COR-L47 (cell line): ENCODE results near the gene LTA4H.

ENCODE experiments used
- DNase-seq: peaks from one replicate; lab custom pipeline; 2025; lab: John Stamatoyannopoulos, UW

The LTA4H gene

DNA sequence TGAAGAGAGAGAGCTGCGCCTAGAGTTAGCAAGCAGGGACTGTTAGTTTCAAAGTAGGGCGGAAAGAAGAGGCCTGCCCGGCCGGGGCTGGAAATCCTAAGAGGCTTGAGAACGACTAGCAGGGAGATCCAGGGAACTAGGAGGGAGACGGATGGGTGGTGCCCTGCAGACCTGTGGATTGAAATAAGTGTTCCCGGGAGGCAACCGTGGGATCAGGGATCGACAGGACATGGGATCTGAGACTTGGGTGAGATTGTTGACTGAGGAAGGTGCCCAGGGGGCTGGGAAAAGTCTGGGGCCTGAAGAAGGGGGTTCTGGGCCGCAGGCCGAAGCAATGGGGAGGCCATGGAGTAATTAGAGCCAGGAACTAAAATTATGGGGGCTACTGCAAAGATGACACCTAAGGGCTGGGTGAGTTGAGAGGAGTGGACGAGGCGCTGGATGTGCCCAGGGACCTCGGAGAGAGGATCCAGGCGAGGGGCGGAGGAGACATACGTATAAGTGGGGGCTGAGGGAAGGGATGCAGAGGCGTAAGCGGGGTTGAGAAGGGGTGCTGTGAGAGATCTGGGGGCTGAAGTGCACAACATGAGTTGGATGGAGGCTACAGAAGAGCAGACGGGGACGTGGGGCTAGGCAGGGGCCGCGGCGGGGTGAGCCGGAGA, 635 bp downstream of the LTA4H start:
- DNase-seq, result peak; percentile 40

DNA sequence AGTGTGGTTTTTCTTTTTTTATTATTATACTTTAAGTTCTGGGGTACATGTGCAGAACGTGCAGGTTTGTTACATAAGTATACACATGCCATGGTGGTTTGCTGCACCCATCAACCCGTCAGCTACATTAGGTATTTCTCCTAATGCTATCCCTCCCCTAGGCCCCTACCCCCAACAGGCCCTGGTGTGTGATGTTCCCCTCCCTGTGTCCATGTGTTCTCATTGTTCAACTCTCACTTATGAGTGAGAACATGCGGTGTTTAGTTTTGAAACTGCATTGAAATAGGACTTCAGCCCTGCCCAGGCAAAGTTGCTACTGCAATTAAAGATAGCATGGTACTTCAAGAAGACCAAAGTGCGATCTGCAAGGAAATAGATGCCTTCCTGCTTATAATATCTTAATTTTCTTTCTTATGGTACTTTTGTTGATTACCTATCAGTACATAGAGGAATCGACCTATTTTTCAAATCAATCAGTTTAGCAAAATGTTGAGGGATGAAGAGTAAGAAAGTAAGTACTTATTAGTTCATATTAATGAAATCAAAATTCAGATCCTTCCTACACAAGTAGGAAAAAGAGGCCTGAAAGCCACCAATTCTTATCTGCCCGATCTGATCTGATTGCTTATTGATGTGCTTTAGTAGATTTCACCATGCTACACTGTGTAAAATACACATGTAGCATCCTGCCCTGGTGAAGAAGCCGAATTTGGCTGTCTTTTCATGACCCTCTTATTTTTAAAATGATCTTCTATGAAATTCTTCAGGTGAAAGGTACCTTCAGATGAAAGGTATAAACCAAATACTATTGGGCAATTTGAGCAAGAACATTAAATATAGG, 1.6 kb downstream of the LTA4H start:
- no peak for DNase-seq

DNA sequence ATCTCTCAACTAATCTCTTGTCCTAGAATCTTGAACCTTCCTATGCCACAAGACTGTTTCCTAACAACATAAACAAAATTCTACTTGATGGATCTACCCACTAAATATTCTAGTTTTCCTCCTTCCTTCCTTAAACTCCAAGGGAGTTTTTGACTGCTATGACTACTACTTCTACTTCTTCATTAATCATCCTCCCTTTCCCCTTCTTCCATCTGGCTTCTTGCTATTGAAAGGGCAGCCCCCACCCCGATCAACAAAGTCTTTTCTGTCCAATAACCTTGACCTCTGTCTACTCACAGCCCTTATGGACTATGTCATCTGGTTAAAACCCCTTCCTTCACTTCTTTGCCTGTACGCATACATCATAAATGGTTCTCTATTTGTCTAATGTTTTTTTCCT, 5.6 kb downstream of the LTA4H start:
- no peak for DNase-seq

GRCh38 chr12:96028538-96028937, 6.8 kb downstream of the LTA4H start:
- no peak for DNase-seq

DNA sequence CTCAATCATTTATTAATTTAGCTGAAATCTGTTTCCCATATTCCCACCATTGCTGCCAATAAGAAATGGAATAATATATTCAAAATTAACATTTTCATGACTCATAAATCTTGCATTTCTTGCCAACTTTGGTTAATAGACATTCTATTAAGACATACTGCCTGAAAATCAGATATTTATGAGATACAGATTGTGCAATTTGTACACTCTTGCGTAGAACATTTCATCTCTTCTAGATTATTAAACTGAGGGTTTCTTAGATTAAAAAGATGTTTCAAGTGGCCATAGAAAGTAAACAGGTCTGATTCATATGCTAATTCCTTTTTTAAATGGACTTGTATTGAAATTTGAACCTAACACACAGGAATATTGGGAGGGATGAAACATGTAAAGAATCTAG, 9.1 kb downstream of the LTA4H start:
- DNase-seq, result no peak

- no peak for DNase-seq
Measured at GRCh38 chr12:96025518-96025917, 9.9 kb downstream of the LTA4H start.

GRCh38 chr12:96020314-96021003, 14.9 kb downstream of the LTA4H start:
- no peak for DNase-seq

GRCh38 chr12:96015672-96016071, 19.7 kb downstream of the LTA4H start:
- peak; percentile 18 for DNase-seq

DNA sequence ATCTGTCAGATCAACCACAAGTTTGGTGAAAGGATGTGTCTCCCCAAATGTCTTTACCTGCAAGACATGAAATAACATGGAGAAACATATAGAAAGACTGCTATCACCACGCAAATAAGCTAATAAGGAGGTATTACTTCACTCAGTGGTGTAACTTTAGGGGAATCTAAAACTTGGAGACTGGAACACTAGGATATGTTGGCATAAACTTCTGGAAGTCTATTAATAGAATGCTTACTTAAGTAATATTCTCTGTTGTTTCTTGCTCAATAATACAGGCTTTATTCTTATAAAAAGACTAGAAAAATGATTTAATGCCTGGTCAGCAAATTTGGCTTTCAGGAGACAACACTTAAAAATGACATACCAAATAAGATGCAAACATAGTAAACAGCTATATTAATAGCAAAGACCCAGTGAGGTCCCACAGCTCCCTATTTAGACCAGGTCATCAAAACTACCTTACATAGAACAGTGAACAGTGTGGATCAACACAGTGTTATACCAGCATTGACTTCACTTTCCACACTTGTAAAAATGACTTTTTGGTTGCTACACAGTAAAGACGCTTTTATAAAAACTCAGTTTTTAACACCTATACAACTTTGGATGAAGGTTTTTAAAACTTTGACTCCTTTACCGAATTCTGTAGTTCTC, 20.3 kb downstream of the LTA4H start:
- DNase-seq, result no peak

DNA sequence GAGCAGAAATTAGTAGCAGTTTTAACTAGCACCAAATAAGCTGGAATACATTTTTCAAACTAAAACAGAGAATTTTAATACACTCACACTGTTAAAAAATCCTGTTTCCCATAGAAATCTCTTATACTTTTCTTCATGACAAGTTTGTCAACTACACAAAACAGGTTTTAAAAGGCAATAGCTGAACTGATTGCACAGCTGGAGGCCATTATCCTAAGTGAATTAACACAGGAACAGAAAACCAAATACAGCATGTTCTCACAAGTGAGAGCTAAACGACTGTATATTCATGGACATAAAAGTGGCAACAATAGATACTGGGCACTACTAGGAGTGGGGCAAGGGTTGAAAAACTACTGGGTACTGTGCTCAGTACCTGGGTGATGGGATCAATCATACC, 27.7 kb downstream of the LTA4H start:
- DNase-seq, result no peak

DNA sequence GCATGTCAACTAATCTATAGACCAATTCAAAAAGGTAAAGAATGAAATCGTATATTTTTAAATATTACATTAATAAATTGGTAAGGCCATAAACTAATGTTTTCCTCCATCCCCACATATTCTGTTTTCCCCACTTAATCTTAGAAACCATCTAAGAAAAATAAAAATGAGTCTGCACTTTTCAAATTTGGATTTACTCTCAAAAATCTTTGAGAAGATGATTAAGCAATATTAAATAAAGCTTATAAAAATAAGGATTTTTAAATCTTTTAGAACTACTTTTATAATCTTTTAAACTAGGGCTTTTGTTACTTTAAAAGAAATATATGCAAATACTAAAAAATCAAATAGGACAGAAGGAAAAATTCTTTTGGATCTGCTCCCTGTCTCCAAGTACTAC, 28.7 kb downstream of the LTA4H start:
- DNase-seq, result no peak

- DNase-seq, result no peak
Measured at GRCh38 chr12:96000858-96001257, 34.5 kb downstream of the LTA4H start.

DNA sequence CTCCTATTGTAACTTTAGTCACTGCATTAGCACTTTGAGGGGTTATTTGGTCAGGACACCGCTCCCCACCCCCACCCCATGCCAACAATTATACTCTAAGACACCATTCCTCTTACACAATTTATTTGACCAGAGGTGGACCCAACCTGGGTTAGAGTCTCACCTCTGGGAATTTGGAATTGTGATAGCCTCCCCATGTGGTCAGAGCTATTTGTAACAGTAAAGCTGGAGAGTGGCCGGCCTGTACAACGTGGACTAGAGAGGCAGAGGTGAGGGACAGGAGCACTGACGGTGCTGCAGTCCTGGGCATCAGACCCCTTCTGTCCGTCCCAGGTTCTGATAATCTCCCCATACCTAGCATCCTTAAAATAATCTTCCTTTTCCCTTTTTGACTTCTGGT, 35.9 kb downstream of the LTA4H start:
- no peak for DNase-seq

DNA sequence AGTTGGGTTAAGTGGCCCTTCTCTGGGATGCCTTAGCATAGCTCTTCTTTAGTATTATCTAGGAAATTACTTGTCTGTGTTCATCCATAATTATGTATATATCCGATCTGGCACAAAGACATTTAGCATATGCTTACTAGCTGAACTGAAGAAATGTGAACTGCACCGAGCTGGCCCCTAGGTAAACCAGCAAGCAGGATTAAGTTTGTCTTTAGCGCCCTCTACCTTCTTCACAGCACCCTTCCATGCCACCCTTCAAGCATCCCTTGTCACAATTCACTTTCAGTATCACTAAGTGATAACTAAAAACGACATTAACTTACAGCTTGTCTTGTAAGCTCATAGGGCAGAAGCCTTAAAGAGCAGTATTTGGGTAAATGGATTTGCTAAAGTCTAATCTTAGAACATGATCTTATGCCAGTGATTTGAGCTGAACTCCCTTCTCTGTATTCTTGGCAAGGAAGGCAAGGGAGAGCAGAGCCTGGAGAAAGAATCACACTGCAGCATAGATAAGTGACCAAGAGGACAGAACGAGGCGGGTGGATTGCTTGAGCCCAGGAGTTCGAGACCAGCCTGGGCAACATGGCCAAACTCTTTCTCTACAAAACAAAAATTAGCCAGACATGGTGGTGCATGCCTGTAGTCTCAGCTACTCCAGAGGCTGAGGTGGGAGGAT, 36.6 kb downstream of the LTA4H start:
- peak; percentile 57 for DNase-seq

DNA sequence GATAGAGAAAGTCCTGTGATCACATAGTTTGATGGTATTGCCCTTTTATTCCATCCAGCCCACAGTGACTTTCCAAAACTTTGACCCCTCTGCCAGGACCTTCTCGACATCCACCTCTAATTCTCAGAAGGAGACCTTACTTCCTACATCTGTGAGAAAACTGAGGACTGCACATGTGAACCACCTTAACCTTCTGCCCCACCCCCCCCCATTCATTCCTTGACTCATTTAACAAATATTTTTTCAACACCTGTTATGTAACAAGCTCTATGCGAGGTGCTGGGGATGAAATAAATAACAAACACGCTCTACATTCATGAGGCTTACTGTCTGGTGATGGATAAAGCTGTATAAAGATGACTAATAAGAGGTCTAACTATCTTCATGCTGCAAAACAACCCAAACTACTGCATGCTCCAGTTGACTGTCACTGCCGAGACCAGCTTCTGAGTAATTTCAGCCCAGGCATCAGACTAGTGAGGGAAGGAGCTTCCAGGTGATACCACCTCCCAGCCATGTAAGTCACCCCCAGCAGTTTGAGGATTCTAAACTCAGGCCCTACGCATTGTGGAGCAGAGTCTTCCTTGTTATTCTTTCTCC, 37.4 kb downstream of the LTA4H start:
- no peak for DNase-seq

DNA sequence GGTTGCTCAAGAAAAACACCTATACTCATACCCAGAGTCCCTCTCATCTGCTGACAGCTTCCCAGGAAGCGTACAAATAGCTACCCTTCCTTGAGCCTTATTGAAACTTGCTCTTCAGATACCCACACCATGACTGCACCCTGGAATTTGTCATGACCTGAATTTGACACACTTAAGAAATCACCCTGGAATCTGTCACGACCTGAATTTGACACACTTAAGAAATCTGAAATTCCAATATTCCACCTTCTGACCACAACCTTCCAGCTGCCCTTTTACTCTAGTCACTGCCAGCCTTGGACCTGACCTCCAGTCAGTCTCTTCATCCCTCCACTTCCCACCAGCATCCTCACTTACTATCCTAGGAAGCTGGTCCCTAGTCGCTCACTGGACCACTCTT, 38.1 kb downstream of the LTA4H start:
- DNase-seq, result no peak

DNA sequence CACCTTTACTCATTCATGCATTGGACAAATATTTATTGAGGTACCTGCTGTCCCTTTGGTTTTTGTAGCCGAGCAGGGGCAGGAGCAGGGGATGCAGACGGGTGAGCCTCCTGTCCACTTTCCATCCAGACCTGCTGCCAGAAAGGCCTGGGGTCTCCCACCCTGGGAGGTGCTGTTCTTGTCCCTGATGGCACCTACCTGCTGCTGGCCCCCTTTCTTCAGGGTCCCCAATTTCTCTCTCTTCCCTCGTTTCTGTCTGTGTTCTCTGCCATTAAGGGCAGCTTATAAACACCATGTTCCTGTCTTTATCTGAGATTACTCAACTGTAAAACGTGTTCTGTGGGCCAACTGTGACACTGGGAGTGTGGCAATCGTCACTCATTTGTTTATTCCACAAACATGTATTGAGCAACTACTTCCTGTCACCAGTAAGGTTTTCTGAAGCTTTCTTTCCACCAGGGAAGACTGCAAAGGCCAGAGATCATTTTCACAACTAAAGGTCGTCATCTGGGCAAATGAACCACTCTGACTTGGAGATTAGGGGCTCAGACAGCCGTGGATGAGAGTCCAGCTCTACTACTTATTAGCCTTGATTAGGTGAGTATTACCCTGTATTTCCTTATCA, 39.2 kb downstream of the LTA4H start, which contains the start of gene HAL:
TSS of gene HAL (minus strand) at position 311 of the 625 bp plus-strand sequence. CDS start 434 bp downstream, outside the sequence.
- no peak for DNase-seq

DNA sequence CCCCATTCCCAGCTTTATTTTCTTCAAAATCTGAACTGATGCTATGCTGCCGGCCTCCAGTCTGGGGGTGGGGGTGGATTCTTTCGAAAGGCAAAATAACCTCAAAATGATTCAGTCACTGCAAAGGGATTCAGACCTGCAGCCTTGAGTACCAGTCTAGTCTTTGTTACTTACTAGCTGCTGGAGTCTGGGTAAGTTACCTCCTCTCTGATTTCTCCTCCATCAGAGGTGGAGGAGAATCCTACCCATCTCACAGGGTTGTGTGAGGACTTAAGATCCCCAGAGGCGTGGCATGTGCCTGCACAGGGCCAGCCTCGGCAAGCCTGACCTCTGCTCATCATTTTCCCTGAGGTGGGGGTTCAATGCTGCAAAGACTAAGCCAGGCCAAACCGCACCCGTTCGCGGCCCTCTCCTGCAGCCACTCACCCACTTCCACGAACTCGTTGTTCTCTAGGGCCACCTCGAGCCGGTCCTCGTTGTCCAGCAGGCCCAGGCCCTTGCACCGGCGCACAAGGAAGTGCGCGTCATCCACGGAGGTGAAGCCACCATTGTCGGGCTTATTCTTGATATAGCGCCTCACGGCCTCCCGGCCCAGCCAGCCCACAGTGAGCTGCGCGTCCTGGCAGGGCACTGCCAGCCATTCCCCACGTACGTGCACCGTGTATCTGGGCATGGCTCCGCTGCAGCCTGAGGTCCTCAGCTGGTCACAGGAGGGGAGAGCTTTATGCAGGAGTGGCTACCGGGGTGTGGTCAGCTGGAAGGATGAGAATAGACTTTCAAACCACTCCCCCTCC, 40.0 kb downstream of the LTA4H start:
- DNase-seq, result no peak

- no peak for DNase-seq
Measured at GRCh38 chr12:95994476-95994875, 40.9 kb downstream of the LTA4H start.

GRCh38 chr12:95993907-95994306, 41.5 kb downstream of the LTA4H start:
- no peak for DNase-seq
